H9 (cell line): ENCODE data around the gene ZSCAN30. TPM values are rescaled to one million over a fixed set of nuclear protein-coding genes. Genes with fewer than 3 reads are reported as not detected.
A peak's percentile ranks its signal among the peaks of the same experiment; 100 is the strongest.
"Not testable (repeated sequence)": the region's sequence is repeated elsewhere in the genome, so short reads cannot be mapped to it uniquely, and the experiment has no call there.

Experiments
- DNase-seq: peaks from one replicate; pipeline ENCODE4 v3.0.0-alpha.2; 2017
- H2AFZ ChIP-seq: one replicate; pipeline ENCODE4 v1.6.1; 2013; ENCODE audit warnings: mild to moderate bottlenecking, low read length, control low read depth, moderate library complexity
- H2AK5ac ChIP-seq: 2 replicates; pipeline ENCODE4 v1.6.1; 2013; ENCODE audit warnings: low read length, control low read depth, mixed read lengths; ENCODE audit not compliant: insufficient read length
- H2BK120ac ChIP-seq: one replicate; pipeline ENCODE4 v1.6.1; 2013; ENCODE audit warnings: low read depth, mild to moderate bottlenecking, low read length, control low read depth, inconsistent platforms; ENCODE audit not compliant: poor library complexity, severe bottlenecking
- H2BK12ac ChIP-seq: 2 replicates; pipeline ENCODE4 v1.6.1; 2013; ENCODE audit warnings: low read length, control low read depth, mixed read lengths, low read depth; ENCODE audit not compliant: insufficient read length
- H2BK15ac ChIP-seq: 2 replicates; pipeline ENCODE4 v1.6.1; 2013; ENCODE audit warnings: low read depth, low read length, control low read depth
- H2BK20ac ChIP-seq: one replicate; pipeline ENCODE4 v1.6.1; 2013; ENCODE audit warnings: low read depth, mild to moderate bottlenecking, low read length, control low read depth, inconsistent platforms; ENCODE audit not compliant: poor library complexity, severe bottlenecking
- H2BK5ac ChIP-seq: 2 replicates; pipeline ENCODE4 v1.6.1; 2013; ENCODE audit warnings: low read length, control low read depth, mixed read lengths; ENCODE audit not compliant: insufficient read length
- H3K14ac ChIP-seq: 2 replicates; pipeline ENCODE4 v1.6.1; 2013; ENCODE audit warnings: low read length, control low read depth; ENCODE audit not compliant: insufficient read depth
- H3K18ac ChIP-seq: 2 replicates; pipeline ENCODE4 v1.6.1; 2013; ENCODE audit warnings: low read depth, mild to moderate bottlenecking, mixed read lengths, low read length, control low read depth; ENCODE audit not compliant: insufficient read length
- H3K23ac ChIP-seq: 2 replicates; pipeline ENCODE4 v1.6.1; 2013; ENCODE audit warnings: low read length, control low read depth, mixed read lengths, low read depth; ENCODE audit not compliant: insufficient read length
- H3K23me2 ChIP-seq: 2 replicates; pipeline ENCODE4 v1.6.1; 2013; ENCODE audit warnings: low read depth, mild to moderate bottlenecking, mixed read lengths, low read length, control low read depth; ENCODE audit not compliant: insufficient read length, poor library complexity, severe bottlenecking
- H3K27ac ChIP-seq: 2 replicates; pipeline ENCODE4 v1.5.1; 2013; ENCODE audit warnings: low read length, control low read depth, mixed read lengths, low read depth; ENCODE audit not compliant: insufficient read length
- H3K27me3 ChIP-seq: 2 replicates; pipeline ENCODE4 v1.6.1; 2013; ENCODE audit warnings: low read length, control low read depth, inconsistent platforms; ENCODE audit not compliant: insufficient read depth
- H3K4ac ChIP-seq: 2 replicates; pipeline ENCODE4 v1.6.1; 2013; ENCODE audit warnings: low read depth, mild to moderate bottlenecking, control low read depth, inconsistent platforms, low read length, moderate library complexity
- H3K4me1 ChIP-seq: 2 replicates; pipeline ENCODE4 v1.6.1; 2013; ENCODE audit warnings: low read length, control low read depth, inconsistent platforms; ENCODE audit not compliant: insufficient read depth
- H3K4me2 ChIP-seq: 2 replicates; pipeline ENCODE4 v1.6.1; 2013; ENCODE audit warnings: low read length, control low read depth, mixed read lengths; ENCODE audit not compliant: insufficient read length, insufficient read depth
- H3K56ac ChIP-seq: 2 replicates; pipeline ENCODE4 v1.6.1; 2013; ENCODE audit warnings: low read depth, mild to moderate bottlenecking, mixed read lengths, low read length, control low read depth; ENCODE audit not compliant: insufficient read length
- H3K79me1 ChIP-seq: 2 replicates; pipeline ENCODE4 v1.6.1; 2013; ENCODE audit warnings: low read depth, mild to moderate bottlenecking, moderate library complexity, low read length, control low read depth, inconsistent platforms; ENCODE audit not compliant: insufficient read depth, poor library complexity, severe bottlenecking
- H3K79me2 ChIP-seq: 2 replicates; pipeline ENCODE4 v1.6.1; 2013; ENCODE audit warnings: low read length, control low read depth, inconsistent platforms; ENCODE audit not compliant: insufficient read depth
- H3K9ac ChIP-seq: 2 replicates; pipeline ENCODE4 v1.6.1; 2013; ENCODE audit warnings: low read length, control low read depth, mixed read lengths; ENCODE audit not compliant: insufficient read length; ENCODE audit errors: extremely low read depth
- H3K9me3 ChIP-seq: one replicate; pipeline ENCODE4 v1.6.1; 2013; ENCODE audit warnings: low read depth, low read length, inconsistent platforms; ENCODE audit not compliant: control insufficient read depth
- H3T11ph ChIP-seq: one replicate; pipeline ENCODE4 v1.6.1; 2013; ENCODE audit warnings: mild to moderate bottlenecking, low read length, control low read depth, inconsistent platforms
- H4K20me1 ChIP-seq: one replicate; pipeline ENCODE4 v1.6.1; 2013; ENCODE audit not compliant: control insufficient read depth, insufficient read length, insufficient read depth
- H4K5ac ChIP-seq: 2 replicates; pipeline ENCODE4 v1.6.1; 2013; ENCODE audit warnings: low read depth, mild to moderate bottlenecking, mixed read lengths, low read length, control low read depth; ENCODE audit not compliant: insufficient read length
- H4K8ac ChIP-seq: replicated peaks from 2 replicates; pipeline ENCODE4 v1.6.1; 2013; ENCODE audit warnings: low read length, control low read depth, mixed read lengths, low read depth; ENCODE audit not compliant: insufficient read length
- H4K91ac ChIP-seq: 2 replicates; pipeline ENCODE4 v1.6.1; 2013; ENCODE audit warnings: low read depth, mild to moderate bottlenecking, moderate library complexity, mixed read lengths, low read length, control low read depth; ENCODE audit not compliant: insufficient read length
- H3K27ac Mint-ChIP-seq, 3 experiments: 2 replicates in 2 of 3; 3 replicates in 1 of 3; pipeline ENCODE4 v1.8.0; 2020 to 2021; ENCODE audit warnings: mixed read lengths in 3 of 3, mild to moderate bottlenecking in 1 of 3, moderate library complexity in 1 of 3
- H3K27me3 Mint-ChIP-seq: 2 replicates; pipeline ENCODE4 v1.8.0; 2021; ENCODE audit warnings: low read depth, mild to moderate bottlenecking, moderate library complexity, mixed read lengths
- H3K36me3 Mint-ChIP-seq, 3 experiments: 2 replicates in 2 of 3; 3 replicates in 1 of 3; pipeline ENCODE4 v1.8.0; 2020 to 2021; ENCODE audit warnings: low read depth in 3 of 3, mixed read lengths in 3 of 3; ENCODE audit not compliant: insufficient read depth in 1 of 3
- H3K4me1 Mint-ChIP-seq, 2 experiments: 2 replicates each; pipeline ENCODE4 v1.8.0; 2020; ENCODE audit warnings: mixed read lengths in 2 of 2
- H3K4me3 Mint-ChIP-seq, 2 experiments: 2 replicates in 1 of 2; 3 replicates in 1 of 2; pipeline ENCODE4 v1.8.0; 2020 to 2021; ENCODE audit warnings: mild to moderate bottlenecking in 2 of 2, mixed read lengths in 2 of 2, moderate library complexity in 1 of 2
- H3K9me3 Mint-ChIP-seq, 2 experiments: 2 replicates in 1 of 2; 3 replicates in 1 of 2; pipeline ENCODE4 v1.8.0; 2020; ENCODE audit warnings: mild to moderate bottlenecking in 2 of 2, mixed read lengths in 2 of 2, moderate library complexity in 1 of 2
- WGBS: extraction: QIAGEN DNeasy Blood & Tissue Kit; methylation state at CpG from one replicate; pipeline ENCODE4 v1.1.7; 2013; ENCODE audit warnings: missing lambda C conversion rate, low lambda C conversion rate, mixed read lengths; ENCODE audit not compliant: insufficient read length; ENCODE audit errors: extremely low coverage; 5-methylcytosine and 5-hydroxymethylcytosine counted together
- total RNA-seq: library from RNA; stranded (reverse); gene quantifications from 2 replicates; pipeline ENCODE4 v1.2.1, GENCODE V29; 2021
- TF ChIP-seq, protein P1 (sequence below): fragments of 200-600 bp; sonication (generic); conservative IDR thresholded peaks from 3 replicates; pipeline ENCODE4 v1.8.0; 2021; ENCODE audit warnings: antibody characterized with exemption, mild to moderate bottlenecking

ZSCAN30 gene
- total RNA-seq, 1 experiment from 2014 or later, result 11.6 TPM

DNA sequence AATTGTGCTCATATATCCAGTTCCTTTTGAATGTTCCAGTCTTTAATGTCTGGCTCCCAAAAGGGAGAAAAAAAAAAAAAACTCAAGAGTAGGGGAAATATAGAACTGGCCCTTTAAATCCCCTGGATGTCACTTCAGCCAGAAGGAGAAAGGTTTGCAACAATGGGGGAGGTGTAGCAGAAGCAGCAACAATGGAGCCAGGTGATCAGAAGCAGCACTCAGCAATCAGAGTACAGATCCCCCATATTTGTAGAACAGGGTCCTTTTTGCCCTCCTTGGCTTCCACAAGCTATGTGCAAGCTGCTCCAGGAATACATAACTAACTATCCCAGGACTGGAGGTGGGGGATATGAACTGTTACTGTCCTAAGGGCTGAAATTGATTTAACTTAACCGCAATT lies 75.0 kb downstream of the ZSCAN30 start:
- no peak overlapping the region for H3K56ac ChIP-seq
- H2AFZ ChIP-seq, result no peak overlapping the region
- H3K9me3 ChIP-seq, result no peaks in the 10 kb centered on the region
- Mint-ChIP-seq H3K4me3 (peak overlapping the region in 1 of 2 experiments; percentile 18; a peak in 1 of 5 replicates), H3K27me3 (peaks cover 10% of the 10 kb centered on the region; the same call in 1 of the 2 replicates), H3K4me1 (peaks cover 22 to 28% of the 10 kb centered on the region in 2 experiments), H3K36me3 (no peaks in the 10 kb centered on the region; a peak in 2 of 7 replicates), H3K27ac (peak overlapping the region in 2 of 3 experiments; percentile 78 to 96; a peak in 2 of 7 replicates), H3K9me3 (peaks cover 0 to 3% of the 10 kb centered on the region in 2 experiments; a peak in 2 of 5 replicates)
- no peak overlapping the region for H4K91ac ChIP-seq
- H2BK120ac ChIP-seq, result no peak overlapping the region
- H3K23ac ChIP-seq, result no peak overlapping the region
- H3K79me1 ChIP-seq, result no peaks in the 10 kb centered on the region
- H4K20me1 ChIP-seq, result no peaks in the 10 kb centered on the region
- no peak overlapping the region for H3K27ac ChIP-seq
- H2AK5ac ChIP-seq, result no peak overlapping the region
- no peak overlapping the region for H3K4me2 ChIP-seq
- H3K4ac ChIP-seq, result no peak overlapping the region
- H3K23me2 ChIP-seq, result no peaks in the 10 kb centered on the region
- H3K27me3 ChIP-seq, result no peaks in the 10 kb centered on the region
- H3T11ph ChIP-seq, result no peak overlapping the region
- H3K14ac ChIP-seq, result no peak overlapping the region
- no peak overlapping the region for H2BK5ac ChIP-seq
- peak; percentile 45 for DNase-seq
- no peak overlapping the region for H3K9ac ChIP-seq
- H4K8ac ChIP-seq, result no peak overlapping the region
- H3K18ac ChIP-seq, result no peak overlapping the region
- WGBS, result no CpG with 5 or more reads among the region's 1 CpG
- H3K4me1 ChIP-seq, result no peaks in the 10 kb centered on the region; the same call in 1 of the 2 replicates
- H2BK12ac ChIP-seq, result no peak overlapping the region
- H2BK20ac ChIP-seq, result no peak overlapping the region
- no peak overlapping the region for H4K5ac ChIP-seq
- H2BK15ac ChIP-seq, result no peak overlapping the region
- TF ChIP-seq, protein P1, sequence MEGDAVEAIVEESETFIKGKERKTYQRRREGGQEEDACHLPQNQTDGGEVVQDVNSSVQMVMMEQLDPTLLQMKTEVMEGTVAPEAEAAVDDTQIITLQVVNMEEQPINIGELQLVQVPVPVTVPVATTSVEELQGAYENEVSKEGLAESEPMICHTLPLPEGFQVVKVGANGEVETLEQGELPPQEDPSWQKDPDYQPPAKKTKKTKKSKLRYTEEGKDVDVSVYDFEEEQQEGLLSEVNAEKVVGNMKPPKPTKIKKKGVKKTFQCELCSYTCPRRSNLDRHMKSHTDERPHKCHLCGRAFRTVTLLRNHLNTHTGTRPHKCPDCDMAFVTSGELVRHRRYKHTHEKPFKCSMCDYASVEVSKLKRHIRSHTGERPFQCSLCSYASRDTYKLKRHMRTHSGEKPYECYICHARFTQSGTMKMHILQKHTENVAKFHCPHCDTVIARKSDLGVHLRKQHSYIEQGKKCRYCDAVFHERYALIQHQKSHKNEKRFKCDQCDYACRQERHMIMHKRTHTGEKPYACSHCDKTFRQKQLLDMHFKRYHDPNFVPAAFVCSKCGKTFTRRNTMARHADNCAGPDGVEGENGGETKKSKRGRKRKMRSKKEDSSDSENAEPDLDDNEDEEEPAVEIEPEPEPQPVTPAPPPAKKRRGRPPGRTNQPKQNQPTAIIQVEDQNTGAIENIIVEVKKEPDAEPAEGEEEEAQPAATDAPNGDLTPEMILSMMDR, result no peak
- no peaks in the 10 kb centered on the region for H3K79me2 ChIP-seq

DNA sequence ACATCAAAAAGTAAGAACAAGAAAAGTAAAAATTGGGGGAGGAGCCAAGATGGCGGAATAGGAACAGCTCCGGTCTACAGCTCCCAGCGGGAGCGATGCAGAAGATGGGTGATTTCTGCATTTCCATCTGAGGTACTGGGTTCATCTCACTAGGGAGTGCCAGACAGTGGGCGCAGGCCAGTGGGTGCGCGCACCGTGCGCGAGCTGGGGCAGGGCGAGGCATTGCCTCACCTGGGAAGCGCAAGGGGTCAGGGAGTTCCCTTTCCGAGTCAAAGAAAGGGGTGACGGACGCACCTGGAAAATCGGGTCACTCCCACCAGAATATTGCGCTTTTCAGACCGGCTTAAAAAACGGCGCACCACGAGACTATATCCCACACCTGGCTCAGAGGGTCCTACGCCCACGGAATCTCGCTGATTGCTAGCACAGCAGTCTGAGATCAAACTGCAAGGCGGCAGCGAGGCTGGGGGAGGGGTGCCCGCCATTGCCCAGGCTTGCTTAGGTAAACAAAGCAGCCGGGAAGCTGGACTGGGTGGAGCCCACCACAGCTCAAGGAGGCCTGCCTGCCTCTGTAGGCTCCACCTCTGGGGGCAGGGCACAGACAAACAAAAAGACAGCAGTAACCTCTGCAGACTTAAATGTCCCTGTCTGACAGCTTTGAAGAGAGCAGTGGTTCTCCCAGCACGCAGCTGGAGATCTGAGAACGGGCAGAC lies 84.1 kb downstream of the ZSCAN30 start:
- H2BK15ac ChIP-seq, H3K4ac ChIP-seq, H2BK12ac ChIP-seq, H3K4me2 ChIP-seq, H3K27ac Mint-ChIP-seq, H2BK5ac ChIP-seq, H3K27me3 Mint-ChIP-seq, H3K79me2 ChIP-seq, H4K8ac ChIP-seq, H2AK5ac ChIP-seq, H3K18ac ChIP-seq, H3K23ac ChIP-seq, H3K4me3 Mint-ChIP-seq, H3K4me1 Mint-ChIP-seq, H3K23me2 ChIP-seq, H3K27ac ChIP-seq, H4K5ac ChIP-seq, H3K56ac ChIP-seq, H2AFZ ChIP-seq, H4K91ac ChIP-seq, H2BK20ac ChIP-seq, H3K9me3 ChIP-seq, H3K4me1 ChIP-seq, H2BK120ac ChIP-seq, DNase-seq, H4K20me1 ChIP-seq, H3K14ac ChIP-seq, H3T11ph ChIP-seq, H3K27me3 ChIP-seq, H3K9ac ChIP-seq, H3K79me1 ChIP-seq: not testable (repeated sequence)
- Mint-ChIP-seq H3K36me3 (peaks cover 15 to 21% (median 20%) of the 10 kb centered on the region in 3 experiments), H3K9me3 (peaks cover 19 to 20% of the 10 kb centered on the region in 2 experiments)
- no CpG with 5 or more reads among the region's 30 CpGs for WGBS
